Cardiac muscle cell (in vitro differentiated cells and primary cell): ENCODE results near the gene SLC35A2. TPM values are rescaled to one million over a fixed set of nuclear protein-coding genes. Genes with fewer than 3 reads are reported as not detected.

Source experiments
- DNase-seq, 2 donors: peaks; one replicate each; pipeline versions ENCODE4 v3.0.0 to v3.0.0-alpha.2; 2010 to 2017; ENCODE audit warnings: low read depth in 1 of 2, low spot score in 1 of 2
- H3K27ac ChIP-seq: fragments of 200-600 bp; sonication (generic); 2 replicates; pipeline ENCODE4 v1.5.1; 2016
- H3K27me3 ChIP-seq: fragments of 200-600 bp; sonication (generic); 2 replicates; pipeline ENCODE4 v1.6.0; 2016; ENCODE audit warnings: control low read depth
- H3K36me3 ChIP-seq: fragments of 200-600 bp; sonication (generic); 2 replicates; pipeline ENCODE4 v1.5.1; 2016; ENCODE audit warnings: control low read depth
- H3K4me1 ChIP-seq: fragments of 200-600 bp; sonication (generic); 2 replicates; pipeline ENCODE4 v1.8.1; 2017; ENCODE audit warnings: low read depth, mild to moderate bottlenecking, mixed run types
- H3K4me3 ChIP-seq: fragments of 200-600 bp; sonication (generic); 2 replicates; pipeline ENCODE4 v1.5.1; 2016; ENCODE audit warnings: mild to moderate bottlenecking
- H3K9me3 ChIP-seq: fragments of 200-600 bp; sonication (generic); 2 replicates; pipeline ENCODE4 v1.5.1; 2017; ENCODE audit warnings: low read depth, mild to moderate bottlenecking, control low read depth
- polyA plus RNA-seq: library from polyadenylated mRNA; unstranded; fragments of >200 nt; fragmentation: Nextera tagmentation; extraction: Ambion mirVana; gene quantifications from 2 replicates; pipeline ENCODE4 v1.2.1, GENCODE V29; 2016
- total RNA-seq: library from RNA; depleted of rRNA; stranded (reverse); fragments of >200 nt; gene quantifications from 2 replicates; pipeline ENCODE4 v1.2.3, GENCODE V29; 2016
- TF ChIP-seq, protein P1 (sequence below): IDR thresholded peaks from 2 replicates; pipeline ENCODE4 v1.5.1; 2012; ENCODE audit warnings: low read depth, mild to moderate bottlenecking, low read length

The SLC35A2 gene
- total and polyA plus RNA-seq, 2 experiments from 2014 or later = 22.2 to 41.8 TPM

DNA sequence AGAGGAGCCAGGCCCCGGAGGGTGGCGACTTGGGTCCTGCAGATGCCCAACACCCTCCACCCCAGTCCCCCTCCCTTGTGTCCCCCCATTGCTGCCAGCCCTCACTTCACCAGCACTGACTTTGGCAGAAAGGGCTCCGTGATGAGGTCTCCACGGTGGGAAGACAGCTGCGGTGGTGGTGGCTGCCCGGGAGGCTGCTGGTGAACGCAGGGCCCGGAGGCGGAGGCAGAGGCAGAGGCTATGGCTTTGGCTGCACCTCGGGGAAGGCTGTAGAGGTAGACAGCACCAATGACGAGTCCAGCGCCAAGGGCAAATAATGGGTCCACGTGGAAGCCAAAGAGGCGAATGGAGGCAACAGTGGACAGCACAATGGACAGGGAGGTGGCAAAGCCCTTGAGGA is 6.8 kb downstream of the SLC35A2 start:
- DNase-seq = no peak
- Histone ChIP-seq H3K36me3 (peaks cover 3% of the 10 kb centered on the region), H3K4me3 (no peak overlapping the region), H3K4me1 (no peaks in the 10 kb centered on the region), H3K27me3 (no peaks in the 10 kb centered on the region), H3K27ac (no peak overlapping the region), H3K9me3 (no peaks in the 10 kb centered on the region)
- TF ChIP-seq, protein P1, sequence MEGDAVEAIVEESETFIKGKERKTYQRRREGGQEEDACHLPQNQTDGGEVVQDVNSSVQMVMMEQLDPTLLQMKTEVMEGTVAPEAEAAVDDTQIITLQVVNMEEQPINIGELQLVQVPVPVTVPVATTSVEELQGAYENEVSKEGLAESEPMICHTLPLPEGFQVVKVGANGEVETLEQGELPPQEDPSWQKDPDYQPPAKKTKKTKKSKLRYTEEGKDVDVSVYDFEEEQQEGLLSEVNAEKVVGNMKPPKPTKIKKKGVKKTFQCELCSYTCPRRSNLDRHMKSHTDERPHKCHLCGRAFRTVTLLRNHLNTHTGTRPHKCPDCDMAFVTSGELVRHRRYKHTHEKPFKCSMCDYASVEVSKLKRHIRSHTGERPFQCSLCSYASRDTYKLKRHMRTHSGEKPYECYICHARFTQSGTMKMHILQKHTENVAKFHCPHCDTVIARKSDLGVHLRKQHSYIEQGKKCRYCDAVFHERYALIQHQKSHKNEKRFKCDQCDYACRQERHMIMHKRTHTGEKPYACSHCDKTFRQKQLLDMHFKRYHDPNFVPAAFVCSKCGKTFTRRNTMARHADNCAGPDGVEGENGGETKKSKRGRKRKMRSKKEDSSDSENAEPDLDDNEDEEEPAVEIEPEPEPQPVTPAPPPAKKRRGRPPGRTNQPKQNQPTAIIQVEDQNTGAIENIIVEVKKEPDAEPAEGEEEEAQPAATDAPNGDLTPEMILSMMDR = no peak

DNA sequence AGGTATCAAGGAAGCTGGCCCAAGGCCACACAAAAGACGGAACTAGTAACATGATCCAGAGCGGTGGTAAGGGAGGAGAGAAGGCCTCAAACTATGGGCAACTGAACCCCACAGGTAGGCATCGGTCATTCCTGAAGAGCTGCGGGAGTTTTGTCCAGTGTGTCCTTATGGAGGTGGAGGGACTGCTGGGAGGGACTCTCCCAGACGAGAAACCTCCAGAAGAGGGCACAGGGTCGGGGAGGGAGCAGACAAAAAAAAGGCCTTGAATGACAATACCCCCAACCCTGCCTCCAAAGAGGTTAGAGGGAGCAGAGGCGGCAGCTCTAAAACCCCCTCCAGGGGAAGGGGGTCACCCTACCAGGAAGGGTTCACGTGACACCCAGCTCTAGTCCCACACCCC is 7.3 kb downstream of the SLC35A2 start:
- no peaks in the 10 kb centered on the region for H3K27me3 ChIP-seq
- TF ChIP-seq, protein P1 = no peak
- H3K4me3 ChIP-seq = no peak overlapping the region
- peaks cover 3% of the 10 kb centered on the region for H3K36me3 ChIP-seq
- no peak for DNase-seq
- H3K27ac ChIP-seq = no peak overlapping the region
- no peaks in the 10 kb centered on the region for H3K9me3 ChIP-seq
- no peaks in the 10 kb centered on the region for H3K4me1 ChIP-seq

DNA sequence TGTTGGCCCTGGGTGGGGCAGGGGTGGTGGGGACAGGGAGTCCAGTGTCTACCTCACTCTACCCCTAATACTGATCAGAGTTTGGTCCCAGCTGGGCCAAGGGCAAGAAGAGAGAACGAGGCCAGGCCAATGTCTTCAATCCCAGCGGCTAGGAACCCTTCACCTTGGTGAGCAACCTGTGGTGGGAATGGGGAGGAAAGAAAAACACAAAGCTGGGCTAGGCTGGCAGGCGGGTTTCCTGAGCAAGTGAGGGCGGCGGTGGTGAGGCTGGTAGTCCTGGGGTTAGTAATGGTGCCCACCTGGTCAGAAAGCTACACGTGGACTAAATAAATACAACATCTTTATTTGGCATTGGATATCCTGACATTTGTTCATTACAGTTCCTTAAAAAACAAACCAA is 8.2 kb downstream of the SLC35A2 start:
- DNase-seq = no peak
- Histone ChIP-seq H3K9me3 (no peaks in the 10 kb centered on the region), H3K4me3 (no peak overlapping the region), H3K27ac (no peak overlapping the region), H3K4me1 (no peaks in the 10 kb centered on the region), H3K27me3 (no peaks in the 10 kb centered on the region), H3K36me3 (peaks cover 3% of the 10 kb centered on the region)
- TF ChIP-seq, protein P1 = no peak

DNA sequence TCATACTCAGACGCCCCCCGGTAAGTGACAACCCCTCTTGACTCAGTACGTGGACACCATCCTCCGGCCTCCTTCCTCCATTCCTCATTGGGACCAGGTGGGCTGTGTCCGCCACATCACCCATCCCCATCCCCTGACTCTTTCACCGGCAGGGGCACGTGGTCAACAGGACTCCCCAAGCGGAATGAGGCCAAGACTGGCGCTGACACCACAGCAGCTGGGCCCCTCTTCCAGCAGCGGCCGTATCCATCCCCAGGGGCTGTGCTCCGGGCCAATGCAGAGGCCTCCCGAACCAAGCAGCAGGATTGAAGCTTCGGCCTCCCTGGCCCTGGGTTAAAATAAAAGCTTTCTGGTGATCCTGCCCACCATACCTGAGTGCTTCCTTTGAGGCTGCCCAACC is 8.7 kb downstream of the SLC35A2 start:
- Histone ChIP-seq H3K9me3 (no peaks in the 10 kb centered on the region), H3K4me1 (no peaks in the 10 kb centered on the region), H3K27me3 (no peaks in the 10 kb centered on the region), H3K27ac (no peak overlapping the region), H3K4me3 (no peak overlapping the region), H3K36me3 (peaks cover 3% of the 10 kb centered on the region)
- TF ChIP-seq, protein P1 = no peak
- DNase-seq = no peak

DNA sequence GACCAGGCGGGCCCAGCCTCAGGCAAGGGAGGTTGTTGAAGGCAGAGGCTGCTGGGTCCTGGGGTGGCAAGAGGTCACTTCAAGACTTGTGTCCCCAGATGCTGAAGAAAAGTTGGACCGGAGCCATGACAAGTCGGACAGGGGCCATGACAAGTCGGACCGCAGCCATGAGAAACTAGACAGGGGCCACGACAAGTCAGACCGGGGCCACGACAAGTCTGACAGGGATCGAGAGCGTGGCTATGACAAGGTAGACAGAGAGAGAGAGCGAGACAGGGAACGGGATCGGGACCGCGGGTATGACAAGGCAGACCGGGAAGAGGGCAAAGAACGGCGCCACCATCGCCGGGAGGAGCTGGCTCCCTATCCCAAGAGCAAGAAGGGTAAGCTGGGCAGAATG is 9.3 kb downstream of the SLC35A2 start:
- H3K4me1 ChIP-seq = no peaks in the 10 kb centered on the region

More for the DNA sequence above, 9.3 kb downstream of the SLC35A2 start:
- peaks cover 3% of the 10 kb centered on the region for H3K36me3 ChIP-seq
- no peak overlapping the region for H3K27ac ChIP-seq
- TF ChIP-seq, protein P1 = no peak
- H3K4me3 ChIP-seq = no peak overlapping the region
- no peak for DNase-seq
- H3K27me3 ChIP-seq = no peaks in the 10 kb centered on the region
- no peaks in the 10 kb centered on the region for H3K9me3 ChIP-seq
